ENCODE results near the gene CKAP4.

Gene CKAP4

DNA sequence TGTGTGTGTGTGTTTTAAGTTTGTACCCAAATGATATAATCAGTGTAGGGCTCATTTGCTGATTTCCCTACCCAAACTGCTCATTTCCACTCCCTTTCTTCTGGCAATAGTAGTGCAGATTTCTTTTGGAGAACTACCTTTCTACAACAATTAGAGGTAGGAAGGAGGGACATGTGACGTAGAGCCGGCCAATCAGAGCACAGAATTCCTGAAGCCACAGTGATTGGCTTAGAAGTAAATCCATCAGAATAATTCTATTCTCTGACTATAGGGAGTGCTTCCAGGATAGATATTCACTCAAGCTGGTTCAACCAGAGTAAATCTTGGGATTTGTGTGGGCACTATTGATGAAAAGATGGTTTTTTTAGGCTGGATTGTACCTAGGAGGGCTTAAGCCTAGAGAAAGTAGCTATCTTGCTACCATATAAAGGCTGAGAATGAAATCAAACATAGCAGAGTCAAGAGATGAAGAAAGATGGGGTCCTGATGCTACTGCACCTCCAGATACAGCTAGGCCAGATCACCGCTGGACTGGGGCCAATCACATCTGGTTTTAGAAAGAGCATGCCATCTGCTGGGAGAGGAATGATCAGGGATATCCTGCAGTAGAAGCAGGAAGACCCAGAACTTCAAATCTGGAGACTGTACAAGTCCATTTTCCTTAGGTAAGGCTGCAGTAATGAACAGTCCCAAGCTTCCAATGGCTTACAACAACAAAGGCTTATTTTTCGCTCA is 55.0 kb downstream of the CKAP4 start:
- TF ChIP-seq, protein P1, sequence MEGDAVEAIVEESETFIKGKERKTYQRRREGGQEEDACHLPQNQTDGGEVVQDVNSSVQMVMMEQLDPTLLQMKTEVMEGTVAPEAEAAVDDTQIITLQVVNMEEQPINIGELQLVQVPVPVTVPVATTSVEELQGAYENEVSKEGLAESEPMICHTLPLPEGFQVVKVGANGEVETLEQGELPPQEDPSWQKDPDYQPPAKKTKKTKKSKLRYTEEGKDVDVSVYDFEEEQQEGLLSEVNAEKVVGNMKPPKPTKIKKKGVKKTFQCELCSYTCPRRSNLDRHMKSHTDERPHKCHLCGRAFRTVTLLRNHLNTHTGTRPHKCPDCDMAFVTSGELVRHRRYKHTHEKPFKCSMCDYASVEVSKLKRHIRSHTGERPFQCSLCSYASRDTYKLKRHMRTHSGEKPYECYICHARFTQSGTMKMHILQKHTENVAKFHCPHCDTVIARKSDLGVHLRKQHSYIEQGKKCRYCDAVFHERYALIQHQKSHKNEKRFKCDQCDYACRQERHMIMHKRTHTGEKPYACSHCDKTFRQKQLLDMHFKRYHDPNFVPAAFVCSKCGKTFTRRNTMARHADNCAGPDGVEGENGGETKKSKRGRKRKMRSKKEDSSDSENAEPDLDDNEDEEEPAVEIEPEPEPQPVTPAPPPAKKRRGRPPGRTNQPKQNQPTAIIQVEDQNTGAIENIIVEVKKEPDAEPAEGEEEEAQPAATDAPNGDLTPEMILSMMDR (IDR thresholded peaks at IDR 0.05; ENCODE audit: control insufficient read depth, extremely low read depth, insufficient read depth) = no peak
- DNase-seq (ENCODE audit: low read depth) = no peak
- no peak overlapping the region for H3K4me3 ChIP-seq (ENCODE audit: low read depth, low read length)

DNA sequence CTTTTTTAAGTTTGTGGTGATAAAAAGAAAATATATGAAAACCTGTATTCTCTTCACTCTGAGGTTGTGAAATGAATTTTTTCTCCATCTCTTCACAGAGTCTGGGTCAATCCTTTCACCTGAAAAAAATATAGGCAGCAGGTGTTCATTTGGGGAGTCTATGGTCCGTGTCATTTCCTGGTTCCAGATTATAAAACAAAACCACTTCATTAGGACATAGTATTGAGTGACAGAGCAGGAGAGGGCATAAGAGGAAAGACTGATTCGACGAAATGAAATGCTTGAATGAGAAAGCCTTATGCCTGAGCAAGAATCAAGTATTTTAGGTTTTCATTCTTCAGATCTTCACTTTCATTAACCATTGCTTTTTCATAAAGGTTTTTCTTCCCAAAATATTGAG is 57.2 kb downstream of the CKAP4 start:
- no peak for DNase-seq (ENCODE audit: low read depth)
- TF ChIP-seq, protein P1 (IDR thresholded peaks at IDR 0.05; ENCODE audit: control insufficient read depth, extremely low read depth, insufficient read depth) = no peak
- H3K4me3 ChIP-seq (ENCODE audit: low read depth, low read length) = no peak overlapping the region

DNA sequence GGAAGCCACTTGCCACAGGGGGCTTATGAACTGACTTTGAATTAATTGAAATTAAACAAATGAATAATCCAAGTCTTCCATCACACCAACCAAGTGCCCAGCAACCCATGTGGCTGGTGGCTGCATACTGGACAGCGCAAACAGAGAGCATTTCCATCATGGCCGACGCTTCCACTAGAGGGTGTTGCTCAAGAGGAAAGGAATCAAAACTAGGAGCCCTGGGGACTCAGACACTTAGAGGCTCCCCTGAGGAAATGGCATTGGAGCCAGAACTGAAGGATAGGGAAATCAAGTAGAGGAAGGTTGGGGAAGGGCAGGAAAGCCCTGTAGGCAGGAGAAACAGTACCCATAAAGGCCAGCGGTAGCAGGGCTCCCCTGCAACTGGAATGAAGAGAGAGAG is 58.5 kb downstream of the CKAP4 start:
- no peak overlapping the region for H3K4me3 ChIP-seq (ENCODE audit: low read depth, low read length)
- no peak for DNase-seq (ENCODE audit: low read depth)
- TF ChIP-seq, protein P1 (IDR thresholded peaks at IDR 0.05; ENCODE audit: control insufficient read depth, extremely low read depth, insufficient read depth) = no peak

DNA sequence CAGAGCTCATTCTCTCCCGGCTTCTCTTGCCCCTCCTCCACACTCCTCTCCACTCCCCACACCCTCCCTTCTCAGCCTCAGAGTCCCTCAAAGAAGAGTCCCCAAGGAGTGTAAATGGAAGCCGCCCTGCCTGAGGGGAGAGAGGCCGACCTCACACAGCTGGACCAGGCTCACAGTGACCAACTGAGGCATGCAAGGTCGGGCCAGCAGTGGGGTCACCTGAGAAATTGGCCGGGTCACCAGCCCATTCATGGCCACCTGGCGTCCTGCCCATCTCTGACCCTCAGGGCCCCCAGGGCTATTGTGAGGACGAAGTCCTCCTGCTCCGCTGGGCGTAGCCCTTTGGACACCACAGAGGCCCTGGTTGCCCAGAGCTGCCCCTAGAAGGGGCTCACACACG is 59.6 kb downstream of the CKAP4 start:
- no peak for DNase-seq (ENCODE audit: low read depth)
- TF ChIP-seq, protein P1 (IDR thresholded peaks at IDR 0.05; ENCODE audit: control insufficient read depth, extremely low read depth, insufficient read depth) = no peak
- H3K4me3 ChIP-seq (ENCODE audit: low read depth, low read length) = no peak overlapping the region
